ENCODE results near the gene WNK2.

WNK2 gene

DNA sequence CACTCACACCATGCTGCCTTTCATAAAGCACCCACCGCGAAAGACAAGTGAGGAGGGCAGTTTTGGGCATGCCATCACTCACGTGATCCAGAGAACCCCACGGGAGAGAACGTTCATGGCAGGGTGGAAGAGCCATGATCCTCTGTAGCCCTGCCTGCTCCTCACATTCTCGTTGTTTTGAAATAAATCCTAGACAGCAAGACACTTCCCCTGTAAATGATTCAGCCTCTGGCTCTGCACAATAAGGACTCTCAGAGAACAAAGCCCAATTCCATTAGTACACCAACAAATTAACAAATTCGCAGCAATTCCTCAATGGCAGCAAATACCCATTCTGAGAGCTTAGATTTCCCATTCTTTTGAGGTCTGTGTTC lies 71.5 kb downstream of the WNK2 start:
- no peak for DNase-seq (ENCODE audit: low spot score)

DNA sequence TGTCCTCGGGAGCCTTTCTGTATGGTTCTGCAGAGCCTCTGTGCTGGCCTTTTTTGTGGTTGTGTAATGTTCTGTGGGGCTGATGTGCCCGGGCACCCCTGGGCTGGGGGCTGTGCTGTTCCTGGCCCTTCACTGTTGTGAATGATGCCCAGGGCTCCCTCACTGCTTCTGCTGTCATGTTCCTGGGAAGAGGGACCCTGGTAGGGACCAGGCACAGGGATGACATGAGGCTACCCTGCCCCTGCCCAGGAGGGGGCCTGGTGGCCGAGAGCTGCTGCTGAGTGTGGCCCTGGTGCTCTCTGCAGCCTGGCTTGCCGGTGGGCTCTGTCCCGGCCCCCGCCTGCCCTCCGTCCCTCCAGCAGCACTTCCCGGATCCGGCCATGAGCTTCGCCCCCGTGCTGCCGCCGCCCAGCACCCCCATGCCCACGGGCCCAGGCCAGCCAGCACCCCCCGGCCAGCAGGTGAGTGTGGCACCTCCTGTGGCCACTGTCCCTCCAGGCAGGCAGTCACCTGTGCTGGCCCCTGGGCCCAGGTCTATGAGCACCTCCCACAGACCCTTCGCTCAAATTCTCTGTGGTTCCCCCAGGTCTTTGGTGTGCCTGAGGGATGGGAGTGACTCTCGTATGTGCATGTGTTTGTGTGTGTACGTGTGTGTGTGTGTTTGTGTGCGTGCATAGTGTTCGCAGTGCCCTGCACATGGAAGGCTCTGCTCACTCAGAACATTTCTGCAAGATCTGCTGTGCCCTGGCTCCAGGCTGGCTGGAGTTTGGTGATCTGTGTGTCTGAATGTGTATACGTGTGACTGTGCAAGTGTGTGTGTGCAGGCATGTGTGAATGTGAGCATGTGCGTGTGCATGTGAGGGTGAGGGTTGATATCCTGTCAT lies 72.3 kb downstream of the WNK2 start:
- DNase-seq (ENCODE audit: low spot score): no peak

DNA sequence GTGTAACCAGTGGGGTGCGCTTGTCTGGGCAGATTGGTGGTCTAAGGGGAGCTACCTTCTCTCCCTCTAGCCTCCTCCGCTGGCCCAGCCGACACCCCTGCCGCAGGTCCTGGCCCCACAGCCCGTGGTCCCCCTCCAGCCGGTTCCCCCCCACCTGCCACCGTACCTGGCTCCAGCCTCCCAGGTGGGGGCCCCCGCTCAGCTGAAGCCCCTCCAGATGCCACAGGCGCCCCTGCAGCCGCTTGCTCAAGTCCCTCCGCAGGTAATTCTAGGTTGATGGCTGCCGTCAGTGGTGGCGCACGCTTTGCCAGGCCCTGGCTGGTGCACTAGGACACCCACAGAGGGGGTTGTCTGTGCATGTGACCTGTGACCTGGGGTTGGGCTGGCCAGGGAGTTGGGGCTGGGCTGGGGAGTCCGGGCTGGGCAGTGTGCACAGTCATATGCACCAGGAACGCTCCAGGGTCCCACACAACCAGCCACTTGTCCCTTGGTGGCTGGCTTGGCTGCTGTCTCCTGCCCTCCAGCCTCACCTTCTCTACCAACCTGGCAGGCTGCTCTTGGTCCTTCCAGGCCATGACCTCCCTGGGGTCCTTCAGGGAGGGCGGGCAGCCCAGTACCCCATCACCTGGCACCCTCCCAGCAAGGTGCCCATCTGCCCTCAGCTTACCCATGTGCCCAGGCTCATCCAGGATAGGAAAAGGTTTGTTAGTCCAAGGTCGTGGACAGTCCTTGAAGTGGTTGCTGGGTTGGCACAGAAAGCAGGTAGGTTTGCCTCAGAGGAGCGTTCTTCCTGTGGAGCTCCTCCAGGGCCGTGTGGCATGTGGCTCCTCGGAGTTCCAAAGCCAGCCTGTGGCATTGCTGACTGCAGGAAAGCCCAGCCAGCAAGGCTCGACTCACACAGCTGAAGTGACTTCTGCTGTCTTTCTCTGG lies 73.2 kb downstream of the WNK2 start:
- DNase-seq (ENCODE audit: low spot score): no peak

DNA sequence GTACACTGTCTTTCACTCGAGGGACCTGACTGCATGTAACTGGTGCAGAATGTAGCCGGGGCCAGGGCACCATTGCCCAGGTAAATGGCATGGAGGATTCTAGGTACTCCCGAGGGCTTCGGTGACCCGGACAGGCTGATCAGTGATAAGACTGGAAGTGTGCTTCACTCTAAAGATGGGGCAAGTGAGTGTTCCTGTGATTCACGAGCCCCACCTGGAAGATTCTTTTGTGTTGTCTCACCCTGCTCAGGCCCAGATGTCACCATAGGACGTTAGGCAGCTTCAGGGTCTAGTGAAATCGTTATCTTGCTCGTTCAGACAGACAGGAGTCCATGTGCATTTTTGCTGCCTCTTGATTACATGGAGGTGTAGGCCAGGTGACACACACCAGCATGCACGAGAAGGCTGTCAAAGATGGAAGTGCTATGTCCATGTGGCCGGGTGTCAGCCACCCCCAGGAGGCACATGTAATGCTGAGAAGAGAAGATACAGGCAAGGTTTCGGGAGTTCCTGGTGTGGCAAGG lies 73.9 kb downstream of the WNK2 start:
- DNase-seq (ENCODE audit: low spot score): no peak

DNA sequence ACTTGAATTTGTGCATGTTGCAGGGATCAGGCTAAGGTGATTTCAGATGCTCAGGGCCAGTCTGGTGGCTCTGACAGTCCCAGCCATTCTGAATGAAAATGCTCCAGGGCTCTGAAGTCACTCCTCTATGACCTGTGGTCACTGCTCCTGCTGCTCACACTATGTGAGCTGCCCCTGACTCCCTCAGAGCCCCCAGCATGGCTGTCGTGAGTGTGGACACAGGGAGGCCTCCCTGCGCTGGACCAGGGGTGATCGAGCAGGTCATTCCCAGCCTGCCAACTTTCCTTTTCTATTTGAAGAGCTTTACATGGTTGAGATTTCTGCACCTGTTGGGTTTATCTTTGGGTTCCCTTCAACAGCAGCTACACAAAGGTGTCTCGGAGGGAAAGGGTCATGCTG lies 74.5 kb downstream of the WNK2 start:
- DNase-seq (ENCODE audit: low spot score): no peak

DNA sequence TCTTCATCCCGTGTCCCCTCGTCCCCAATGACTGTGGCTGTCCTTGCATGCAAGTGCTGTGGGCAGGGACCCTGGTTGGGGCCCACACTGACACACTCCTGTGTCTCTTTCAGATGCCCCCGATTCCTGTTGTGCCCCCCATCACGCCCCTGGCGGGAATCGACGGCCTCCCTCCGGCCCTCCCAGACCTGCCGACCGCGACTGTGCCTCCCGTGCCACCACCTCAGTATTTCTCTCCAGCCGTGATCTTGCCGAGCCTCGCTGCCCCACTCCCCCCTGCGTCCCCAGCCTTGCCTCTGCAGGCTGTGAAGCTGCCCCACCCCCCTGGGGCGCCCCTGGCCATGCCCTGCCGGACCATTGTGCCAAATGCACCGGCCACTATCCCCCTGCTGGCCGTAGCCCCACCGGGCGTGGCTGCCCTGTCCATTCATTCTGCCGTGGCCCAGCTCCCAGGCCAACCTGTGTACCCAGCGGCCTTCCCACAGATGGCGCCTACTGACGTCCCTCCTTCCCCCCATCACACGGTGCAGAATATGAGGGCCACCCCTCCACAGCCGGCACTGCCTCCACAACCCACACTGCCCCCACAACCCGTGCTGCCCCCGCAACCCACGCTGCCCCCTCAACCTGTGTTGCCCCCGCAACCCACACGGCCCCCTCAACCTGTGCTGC lies 75.0 kb downstream of the WNK2 start:
- DNase-seq (ENCODE audit: low spot score): no peak

DNA sequence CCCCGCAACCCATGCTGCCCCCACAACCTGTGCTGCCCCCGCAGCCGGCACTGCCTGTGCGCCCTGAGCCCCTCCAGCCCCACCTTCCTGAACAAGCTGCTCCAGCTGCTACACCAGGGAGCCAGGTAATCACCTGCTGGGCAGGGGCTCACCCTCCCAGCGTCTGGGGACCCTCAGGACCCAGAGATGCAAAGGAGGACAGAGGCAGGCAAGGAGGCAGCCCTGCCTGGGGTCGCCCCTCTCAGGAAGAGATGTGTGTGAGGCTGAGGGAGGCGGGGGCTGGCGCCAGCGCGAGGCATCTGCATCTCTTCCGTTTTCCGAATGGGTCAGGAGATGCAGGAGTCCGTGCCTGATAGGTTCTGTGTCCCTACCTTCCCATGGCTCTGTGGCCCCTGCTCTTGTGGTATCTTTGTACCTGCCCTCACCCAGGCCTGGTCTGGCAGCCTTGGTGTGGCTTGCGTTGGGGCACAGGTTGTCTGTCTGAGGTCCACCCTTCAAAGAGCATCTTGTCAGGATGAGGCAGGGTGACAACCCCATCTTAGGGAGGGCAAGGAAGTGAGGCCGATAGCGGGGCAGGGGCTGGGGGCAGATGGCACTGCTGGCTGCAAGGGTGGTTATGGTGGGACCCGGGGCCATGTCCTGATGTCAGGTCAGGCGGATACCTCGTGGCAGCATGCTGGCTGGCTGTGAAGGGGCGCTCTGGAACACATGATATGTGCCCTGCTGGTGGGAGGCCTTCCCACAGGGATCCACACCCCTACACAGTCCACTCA lies 75.7 kb downstream of the WNK2 start:
- no peak for DNase-seq (ENCODE audit: low spot score)

DNA sequence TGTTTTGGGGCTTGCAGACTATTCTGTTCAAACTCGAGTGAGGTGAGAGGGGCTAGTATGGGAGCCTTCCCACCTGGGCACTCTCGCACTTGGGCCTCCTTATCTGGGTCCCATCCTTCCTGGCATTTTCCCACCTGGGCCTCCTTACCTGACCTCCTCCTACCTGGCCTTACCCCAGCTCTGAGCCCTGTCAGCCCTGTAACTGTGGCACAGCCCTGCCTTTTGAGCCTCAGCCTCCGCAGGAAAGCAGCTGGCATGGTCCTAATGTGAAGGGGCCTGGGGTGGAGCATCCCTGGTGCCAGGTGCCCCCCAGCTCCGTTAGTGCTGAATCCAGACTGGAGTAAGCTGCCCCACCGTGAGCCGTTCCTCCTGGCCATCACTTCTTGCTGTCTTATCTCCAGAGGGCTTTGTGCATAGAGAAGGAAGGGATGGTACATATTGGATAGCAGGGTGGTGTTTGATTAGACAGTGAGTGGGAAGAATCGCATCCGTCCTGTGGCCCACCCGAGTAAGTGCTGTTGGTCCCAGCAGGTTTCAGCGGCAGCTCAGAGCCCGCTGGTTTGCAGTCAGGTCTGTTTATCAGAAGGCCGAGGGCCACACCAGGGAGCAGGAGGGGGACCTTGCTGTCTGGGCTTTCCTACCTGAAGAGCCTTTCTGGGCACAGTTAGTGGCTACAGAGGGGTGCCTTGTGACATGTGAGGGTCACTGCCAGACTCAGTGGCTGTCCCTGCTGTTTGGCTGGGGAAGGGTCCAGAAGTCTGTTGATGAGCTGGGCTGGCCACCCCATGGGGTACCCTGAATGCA lies 76.5 kb downstream of the WNK2 start:
- DNase-seq (ENCODE audit: low spot score): no peak

DNA sequence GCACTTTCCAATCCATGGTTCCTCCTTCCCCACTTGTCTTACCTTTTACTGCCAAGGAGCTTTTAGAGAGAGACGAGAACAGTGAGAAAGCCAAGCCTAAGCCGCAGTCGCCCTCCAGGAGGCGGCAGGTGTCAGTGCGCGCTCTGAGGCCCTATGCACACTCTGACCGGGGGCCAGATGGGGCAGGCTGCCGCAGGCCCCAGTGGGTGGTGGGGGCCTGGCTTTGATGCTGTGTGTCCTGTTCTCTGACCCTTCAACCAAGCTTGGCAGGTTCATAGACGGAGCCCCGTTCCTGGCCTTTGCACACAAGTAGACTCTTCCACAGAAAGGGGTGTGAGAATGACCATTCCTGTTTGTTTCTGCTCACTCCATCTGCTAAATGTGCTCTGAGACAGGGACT lies 77.3 kb downstream of the WNK2 start:
- DNase-seq (ENCODE audit: low spot score): no peak

DNA sequence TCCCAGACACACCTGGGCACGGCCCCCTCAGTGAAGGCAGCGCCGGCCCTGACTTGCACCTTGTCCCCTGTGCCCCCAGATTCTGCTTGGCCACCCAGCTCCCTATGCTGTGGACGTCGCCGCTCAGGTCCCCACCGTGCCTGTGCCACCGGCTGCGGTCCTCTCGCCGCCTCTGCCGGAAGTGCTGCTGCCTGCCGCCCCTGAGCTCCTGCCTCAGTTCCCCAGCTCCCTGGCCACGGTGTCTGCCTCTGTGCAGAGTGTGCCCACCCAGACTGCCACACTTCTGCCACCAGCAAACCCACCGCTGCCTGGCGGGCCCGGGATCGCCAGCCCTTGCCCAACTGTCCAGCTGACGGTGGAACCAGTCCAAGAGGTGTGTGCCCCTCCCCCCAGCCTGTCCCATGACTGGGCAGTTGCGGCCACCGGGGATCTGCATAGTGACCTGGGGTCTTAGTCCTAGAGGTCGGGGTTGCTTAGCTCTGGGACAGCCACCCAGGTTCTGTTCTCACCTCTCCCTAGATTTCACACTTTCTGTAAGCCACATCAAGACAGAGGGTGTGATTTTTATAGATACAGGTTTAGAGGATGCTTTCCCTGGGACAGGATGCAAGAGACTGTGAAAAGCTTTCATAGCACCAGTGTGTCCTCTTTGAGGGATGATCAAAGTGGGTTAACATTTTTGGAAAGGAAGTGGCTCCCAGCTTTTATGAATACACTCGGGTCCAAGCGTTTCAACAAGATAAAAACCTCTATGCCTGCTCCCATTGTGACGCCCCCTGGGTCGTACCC lies 78.0 kb downstream of the WNK2 start:
- no peak for DNase-seq (ENCODE audit: low spot score)

DNA sequence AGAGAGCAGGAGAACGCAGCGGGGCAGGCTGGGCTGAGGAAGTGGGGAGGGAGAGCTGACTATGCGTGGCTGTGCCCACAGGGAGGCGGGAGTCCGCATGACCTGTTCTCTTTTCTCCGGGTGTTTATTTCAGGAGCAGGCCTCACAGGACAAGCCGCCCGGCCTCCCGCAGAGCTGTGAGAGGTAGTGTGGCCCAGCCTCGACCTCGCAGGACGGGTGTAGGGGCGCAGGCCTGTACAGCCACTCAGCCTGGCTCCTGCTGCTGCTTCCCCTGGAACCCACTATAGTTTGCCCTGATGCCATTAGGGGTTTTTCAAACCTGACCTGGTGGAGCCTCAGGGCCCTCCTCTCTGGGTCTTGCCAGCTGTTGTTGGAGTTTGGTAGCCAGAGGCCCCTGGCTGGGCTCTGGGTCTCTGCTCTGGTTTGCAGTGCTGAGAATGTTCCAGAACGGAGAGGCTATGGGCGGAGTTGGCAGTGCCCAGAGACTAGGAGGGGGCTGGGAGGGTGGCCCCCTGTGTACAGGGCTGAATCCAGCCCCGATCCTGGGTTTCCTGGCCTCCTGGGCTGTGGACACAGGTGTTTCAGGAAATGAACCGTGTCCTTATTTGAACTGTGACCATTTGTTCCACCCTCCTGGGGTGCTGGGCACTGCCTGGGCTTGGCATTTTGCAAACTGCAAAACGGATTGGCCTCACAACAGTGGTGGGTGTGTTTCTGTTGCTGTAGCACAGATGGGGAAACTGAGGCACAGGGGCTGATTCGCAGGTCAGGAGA lies 78.8 kb downstream of the WNK2 start:
- no peak for DNase-seq (ENCODE audit: low spot score)

DNA sequence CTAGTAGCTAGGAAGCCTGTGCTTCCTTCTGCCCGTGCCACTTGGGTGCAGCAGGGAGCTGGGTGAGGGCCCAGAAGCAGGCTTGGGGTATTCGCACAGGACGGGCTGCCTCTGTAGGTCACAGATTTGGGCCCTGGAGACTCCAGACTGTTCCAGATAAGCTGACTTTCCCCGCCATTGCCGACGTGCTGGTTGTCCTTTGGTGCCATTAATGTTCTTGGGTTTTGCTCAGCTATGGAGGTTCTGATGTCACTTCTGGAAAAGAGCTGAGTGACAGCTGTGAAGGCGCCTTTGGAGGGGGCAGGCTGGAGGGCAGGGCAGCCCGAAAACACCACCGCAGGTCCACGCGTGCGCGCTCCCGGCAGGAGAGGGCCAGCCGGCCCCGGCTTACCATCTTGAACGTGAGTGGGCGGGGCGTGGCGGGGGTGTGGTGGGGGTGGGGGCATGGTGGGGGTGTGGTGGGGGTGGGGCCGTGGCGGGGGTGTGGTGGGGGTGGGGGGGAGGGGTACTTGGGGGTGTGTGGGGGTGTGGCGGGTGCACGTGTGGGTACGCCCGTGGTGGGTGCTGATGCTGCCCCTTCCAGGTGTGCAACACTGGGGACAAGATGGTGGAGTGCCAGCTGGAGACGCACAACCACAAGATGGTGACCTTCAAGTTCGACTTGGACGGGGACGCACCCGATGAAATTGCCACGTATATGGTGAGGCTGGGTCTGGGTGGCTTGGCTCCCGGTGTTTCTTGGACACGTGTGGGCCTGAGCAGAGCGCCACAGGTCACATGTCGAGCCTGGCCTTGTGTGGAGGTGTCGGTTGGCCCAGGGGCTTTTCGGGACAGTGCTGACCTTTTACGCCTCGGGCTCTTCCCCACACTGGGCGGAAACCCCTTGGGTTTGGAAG lies 79.6 kb downstream of the WNK2 start:
- no peak for DNase-seq (ENCODE audit: low spot score)

DNA sequence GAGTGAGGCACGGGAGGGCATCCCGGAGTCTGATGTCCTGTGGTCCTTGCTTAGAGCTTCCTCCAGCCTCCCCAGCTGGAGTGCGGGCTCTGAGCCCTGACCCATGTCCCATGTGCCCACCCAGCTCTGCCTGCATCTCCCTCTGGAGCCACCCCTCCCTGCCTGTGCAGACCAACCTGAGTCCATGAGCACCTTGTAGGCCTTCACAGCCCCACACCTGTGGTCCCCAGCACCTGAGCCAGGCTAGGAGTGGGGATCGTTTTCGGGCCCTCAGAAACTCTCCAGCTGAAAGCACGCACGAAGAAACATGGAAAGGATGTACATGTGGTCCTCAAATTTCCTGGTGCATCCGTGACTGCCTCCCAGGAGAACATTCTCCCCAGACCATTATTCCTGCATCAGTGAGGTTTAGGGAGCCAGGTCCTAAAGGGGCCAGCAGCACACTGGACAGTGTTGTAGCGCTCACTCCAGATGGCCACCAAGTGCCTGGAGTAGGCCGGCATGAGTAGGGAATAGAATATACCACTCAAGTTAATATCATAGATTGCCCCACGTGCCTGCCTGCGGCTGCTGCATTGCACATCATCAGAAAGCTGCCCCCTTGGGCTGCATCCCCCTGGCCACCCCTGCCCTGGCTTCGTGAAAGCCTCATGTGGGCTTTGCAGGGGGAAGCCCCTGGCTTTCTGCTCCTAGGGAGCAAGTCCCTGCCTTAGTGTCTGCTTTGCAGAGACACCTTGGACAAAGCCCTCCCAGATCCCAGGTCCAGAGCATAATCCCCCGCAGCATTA lies 80.6 kb downstream of the WNK2 start:
- no peak for DNase-seq (ENCODE audit: low spot score)

DNA sequence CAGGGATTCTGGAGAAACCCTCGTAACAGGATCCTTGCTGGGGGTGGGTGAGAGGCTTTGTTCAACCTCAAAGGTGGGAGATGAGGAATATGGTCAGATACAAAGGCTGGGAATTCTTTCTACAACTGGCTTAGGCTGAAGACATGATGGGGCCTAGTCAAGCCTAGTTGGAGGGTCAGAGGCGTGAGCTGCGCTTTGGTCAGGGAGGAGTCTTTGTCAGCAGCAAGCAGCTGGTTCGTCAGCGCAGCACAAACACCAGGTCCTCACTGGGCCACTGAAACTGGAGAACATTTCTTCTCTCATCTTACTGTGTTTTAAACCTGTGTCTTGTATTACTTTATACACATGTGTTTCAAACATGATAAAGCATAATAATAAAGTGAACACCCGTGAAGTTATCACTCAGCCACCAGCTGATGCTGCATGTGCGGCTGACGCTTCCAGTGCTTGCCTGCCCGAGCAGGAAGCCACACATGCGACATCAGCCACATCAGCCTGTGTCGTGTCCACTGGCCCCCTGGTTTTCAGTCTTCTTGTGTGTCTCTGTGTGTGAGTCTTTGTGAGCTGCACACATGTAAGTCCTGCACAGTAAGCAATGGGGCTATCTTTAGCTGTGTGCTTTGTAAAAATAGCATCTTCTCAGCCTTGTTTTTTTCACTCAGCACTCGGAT lies 81.5 kb downstream of the WNK2 start:
- DNase-seq (ENCODE audit: low spot score): no peak

DNA sequence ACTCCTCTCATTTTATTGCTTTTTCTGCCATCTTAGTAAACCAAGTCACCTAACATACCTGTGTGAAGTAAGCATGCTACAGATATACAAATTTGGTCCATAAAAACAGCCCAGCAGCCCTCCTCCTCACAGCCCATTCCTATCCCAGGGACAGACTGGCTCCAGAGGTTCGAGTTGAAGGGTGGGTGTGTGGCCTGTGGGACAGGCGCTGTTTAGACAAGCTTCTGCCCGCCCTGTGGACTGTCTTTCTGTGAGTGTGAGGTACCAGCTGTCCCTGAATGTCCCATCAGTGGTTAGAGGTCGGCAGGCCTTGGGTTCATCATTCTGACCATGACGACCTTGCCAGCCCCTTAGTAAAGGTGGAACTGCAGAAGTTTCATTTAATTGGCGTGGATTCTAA lies 82.0 kb downstream of the WNK2 start:
- DNase-seq (ENCODE audit: low spot score): no peak

DNA sequence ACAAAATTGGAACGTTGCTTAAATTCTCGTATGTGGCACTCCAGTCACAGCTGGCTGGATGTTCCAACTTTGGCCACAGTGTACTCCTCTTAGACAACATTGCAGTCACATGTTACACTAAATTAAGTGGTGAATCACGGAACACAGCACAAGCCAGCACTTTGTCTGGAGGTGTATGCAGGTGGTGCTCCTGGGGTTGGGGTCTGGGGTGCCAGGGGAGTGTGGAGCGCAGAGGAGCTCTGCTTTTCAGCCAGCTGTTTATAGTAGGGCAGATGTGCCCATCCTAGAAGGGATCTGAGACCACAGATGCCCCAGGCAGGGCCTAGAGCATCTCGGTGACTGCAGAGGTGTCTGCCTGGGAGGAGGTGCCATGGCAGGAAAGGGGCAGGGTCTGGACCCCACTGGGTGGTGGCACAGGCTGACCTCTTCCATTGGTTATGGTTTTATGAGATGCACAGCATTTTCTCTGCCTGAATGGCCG lies 82.6 kb downstream of the WNK2 start:
- no peak for DNase-seq (ENCODE audit: low spot score)

All from hematopoietic multipotent progenitor cell treated with erythropoietin and hydrocortisone succinate and interleukin-3 and kit ligand, for 15 days (in vitro differentiated cells).